MM.1S (cell line): ENCODE results near the gene DSCAM.

ENCODE experiments used
- EZH2 ChIP-seq: fragments of 300-600 bp; sonication (generic); optimal IDR thresholded peaks from 2 replicates; pipeline ENCODE3; 2017; ENCODE audit warnings: low read depth, mild to moderate bottlenecking, antibody characterized with exemption, low read length, mixed read lengths
- TF ChIP-seq, protein P1 (sequence below): fragments of 300-600 bp; sonication (generic); IDR thresholded peaks from 2 replicates; pipeline ENCODE4 v1.5.1; 2016; ENCODE audit warnings: antibody characterized with exemption, low read length, mixed read lengths

DNA sequence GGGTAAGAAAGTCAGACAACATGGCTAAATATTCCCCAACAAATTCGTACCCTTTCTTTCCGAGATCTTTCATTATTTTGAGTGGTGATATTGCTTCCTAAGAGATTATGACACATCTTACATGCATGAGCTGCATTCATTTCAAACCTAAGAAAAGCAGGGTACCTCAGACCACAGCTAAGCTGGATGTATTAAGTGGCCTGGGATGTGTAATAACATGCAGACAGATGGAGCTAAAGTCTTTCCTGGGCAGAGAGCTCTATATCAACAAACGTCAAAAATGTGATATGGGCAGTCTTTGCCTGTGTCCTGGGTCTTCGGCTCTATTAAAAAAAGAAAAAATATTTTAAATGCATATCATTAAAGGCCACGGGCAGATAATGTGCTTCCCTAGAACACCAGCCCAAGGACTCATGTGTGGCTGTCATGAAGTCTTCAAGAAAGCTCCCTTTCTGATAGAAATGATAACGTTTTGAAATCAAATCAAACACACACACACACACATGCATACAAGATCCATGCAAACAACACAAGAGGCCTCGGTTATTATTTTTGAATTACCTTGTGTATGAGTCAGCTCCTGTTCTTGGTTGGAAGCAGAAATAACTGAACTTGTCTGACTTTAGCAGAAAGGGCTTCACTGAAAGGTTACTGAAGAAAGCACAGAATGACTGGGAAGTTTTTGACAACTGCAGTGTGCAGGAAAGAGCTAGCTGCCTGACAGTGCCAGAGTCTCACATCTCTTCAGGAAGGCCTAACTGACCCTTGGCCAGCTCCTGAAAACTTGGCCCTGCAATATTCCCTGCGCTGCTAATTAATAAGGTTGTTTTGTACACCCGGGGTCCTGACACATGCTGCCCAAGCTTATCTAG is 231.2 kb downstream of the DSCAM start:
- no peak for TF ChIP-seq EZH2
- TF ChIP-seq, protein P1, sequence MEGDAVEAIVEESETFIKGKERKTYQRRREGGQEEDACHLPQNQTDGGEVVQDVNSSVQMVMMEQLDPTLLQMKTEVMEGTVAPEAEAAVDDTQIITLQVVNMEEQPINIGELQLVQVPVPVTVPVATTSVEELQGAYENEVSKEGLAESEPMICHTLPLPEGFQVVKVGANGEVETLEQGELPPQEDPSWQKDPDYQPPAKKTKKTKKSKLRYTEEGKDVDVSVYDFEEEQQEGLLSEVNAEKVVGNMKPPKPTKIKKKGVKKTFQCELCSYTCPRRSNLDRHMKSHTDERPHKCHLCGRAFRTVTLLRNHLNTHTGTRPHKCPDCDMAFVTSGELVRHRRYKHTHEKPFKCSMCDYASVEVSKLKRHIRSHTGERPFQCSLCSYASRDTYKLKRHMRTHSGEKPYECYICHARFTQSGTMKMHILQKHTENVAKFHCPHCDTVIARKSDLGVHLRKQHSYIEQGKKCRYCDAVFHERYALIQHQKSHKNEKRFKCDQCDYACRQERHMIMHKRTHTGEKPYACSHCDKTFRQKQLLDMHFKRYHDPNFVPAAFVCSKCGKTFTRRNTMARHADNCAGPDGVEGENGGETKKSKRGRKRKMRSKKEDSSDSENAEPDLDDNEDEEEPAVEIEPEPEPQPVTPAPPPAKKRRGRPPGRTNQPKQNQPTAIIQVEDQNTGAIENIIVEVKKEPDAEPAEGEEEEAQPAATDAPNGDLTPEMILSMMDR: no peak
